H1 (cell line): ENCODE data around the gene PRICKLE3. TPM values are rescaled to one million over a fixed set of nuclear protein-coding genes. Genes with fewer than 3 reads are reported as not detected.

Source experiments
- CTCF ChIA-PET: fragments of 300-600 bp; sonication (Branson Sonifier 250); formaldehyde crosslinking; loops from one replicate; lab custom pipeline; 2021; ENCODE audit not compliant: partially characterized antibody; lab: Charles Lee
- POLR2A ChIA-PET: fragments of 300-600 bp; sonication (Branson Sonifier 250); formaldehyde crosslinking; loops from one replicate; lab custom pipeline; 2021; ENCODE audit warnings: inconsistent platforms; ENCODE audit not compliant: partially characterized antibody; lab: Charles Lee
- DNase-seq, 2 experiments: peaks; one replicate each; pipeline versions ENCODE4 v3.0.0 to v3.0.0-alpha.2; 2010 to 2022; ENCODE audit warnings: low spot score in 2 of 2, low read depth in 1 of 2, mixed read lengths in 1 of 2
- FAIRE-seq: peaks from 2 replicates; lab custom pipeline; 2011; peaks lifted over from hg19 to GRCh38; lab: Jason Lieb, UNC
- H2AFZ ChIP-seq: 2 replicates; pipeline ENCODE4 v1.8.1; 2012; ENCODE audit warnings: low read length, inconsistent platforms
- H2AK5ac ChIP-seq: 2 replicates; pipeline ENCODE4 v1.6.1; 2013; ENCODE audit warnings: low read depth, low read length
- H2BK120ac ChIP-seq: replicated peaks from 2 replicates; pipeline ENCODE3; 2013; ENCODE audit warnings: low read depth, low read length, inconsistent platforms
- H2BK12ac ChIP-seq: 2 replicates; pipeline ENCODE4 v1.6.1; 2013; ENCODE audit warnings: low read depth, low read length
- H2BK15ac ChIP-seq: 2 replicates; pipeline ENCODE4 v1.6.1; 2013; ENCODE audit warnings: low read length
- H2BK20ac ChIP-seq: 2 replicates; pipeline ENCODE4 v1.6.1; 2013; ENCODE audit warnings: low read length
- H2BK5ac ChIP-seq: 2 replicates; pipeline ENCODE4 v1.6.1; 2013; ENCODE audit warnings: low read depth, low read length
- H3K14ac ChIP-seq: 2 replicates; pipeline ENCODE4 v1.6.1; 2013; ENCODE audit warnings: inconsistent platforms; ENCODE audit not compliant: insufficient read length
- H3K18ac ChIP-seq: 2 replicates; pipeline ENCODE4 v1.6.1; 2013; ENCODE audit warnings: low read length; ENCODE audit errors: extremely low read depth
- H3K23ac ChIP-seq: 2 replicates; pipeline ENCODE4 v1.6.1; 2013; ENCODE audit warnings: inconsistent platforms; ENCODE audit not compliant: insufficient read length
- H3K23me2 ChIP-seq: 2 replicates; pipeline ENCODE4 v1.6.1; 2013; ENCODE audit warnings: low read depth, low read length
- H3K27ac ChIP-seq: 2 replicates; pipeline ENCODE4 v1.6.1; 2011; ENCODE audit warnings: low read depth, low read length, inconsistent platforms
- H3K27me3 ChIP-seq, 4 experiments: replicated peaks in 1 of 4; 1 replicate in 1 of 4; 2 replicates in 3 of 4; pipeline versions ENCODE4 v1.6.1 to v1.8.1; 2011 to 2013; ENCODE audit warnings: low read length in 3 of 4, mild to moderate bottlenecking in 3 of 4, inconsistent platforms in 2 of 4, mixed read lengths in 2 of 4, moderate library complexity in 1 of 4; ENCODE audit not compliant: control insufficient read depth in 3 of 4, insufficient read depth in 3 of 4; ENCODE audit errors: extremely low read depth in 1 of 4
- H3K36me3 ChIP-seq, 4 experiments: 2 replicates each; pipeline versions ENCODE4 v1.6.1 to v1.8.1; 2011 to 2013; ENCODE audit warnings: mild to moderate bottlenecking in 4 of 4, low read length in 3 of 4, moderate library complexity in 2 of 4, control low read depth in 1 of 4, inconsistent platforms in 1 of 4; ENCODE audit not compliant: insufficient read depth in 4 of 4, control insufficient read depth in 2 of 4
- H3K4ac ChIP-seq: replicated peaks from 2 replicates; pipeline ENCODE3; 2013; ENCODE audit warnings: low read length, low read depth, mixed read lengths, inconsistent platforms; ENCODE audit not compliant: insufficient read length
- H3K4me1 ChIP-seq, 4 experiments: replicated peaks in 1 of 4; 1 replicate in 1 of 4; 2 replicates in 3 of 4; pipeline versions ENCODE4 v1.6.1 to v1.8.1; 2011 to 2013; ENCODE audit warnings: low read length in 3 of 4, inconsistent platforms in 2 of 4, mixed read lengths in 1 of 4; ENCODE audit not compliant: insufficient read depth in 4 of 4, control insufficient read depth in 3 of 4
- H3K4me2 ChIP-seq, 2 experiments: 2 replicates each; pipeline versions ENCODE4 v1.6.1 to v1.8.1; 2011 to 2013; ENCODE audit warnings: low read depth in 2 of 2, low read length in 2 of 2, control low read depth in 1 of 2, inconsistent platforms in 1 of 2, mild to moderate bottlenecking in 1 of 2; ENCODE audit not compliant: insufficient read depth in 1 of 2
- H3K4me3 ChIP-seq, 4 experiments: fragments of 200-600, 300-600 bp in 1 of 4; sonication (generic), shearing (Covaris generic), sonication (Bioruptor Twin) in 1 of 4; 2 replicates each; pipeline versions ENCODE4 v1.5.1 to v1.8.1; 2011 to 2016; ENCODE audit warnings: low read length in 4 of 4, low read depth in 3 of 4, control low read depth in 2 of 4, inconsistent platforms in 2 of 4, mild to moderate bottlenecking in 2 of 4, mixed read lengths in 1 of 4, moderate library complexity in 1 of 4; ENCODE audit not compliant: insufficient read depth in 2 of 4; ENCODE audit errors: extremely low read depth in 1 of 4
- H3K56ac ChIP-seq: replicated peaks from 2 replicates; pipeline ENCODE3; 2013; ENCODE audit warnings: low read depth, mild to moderate bottlenecking, mixed read lengths, low read length, inconsistent platforms; ENCODE audit not compliant: insufficient read length
- H3K79me1 ChIP-seq: 2 replicates; pipeline ENCODE4 v1.6.1; 2013; ENCODE audit warnings: low read depth, low read length, control low read depth
- H3K79me2 ChIP-seq, 2 experiments: 2 replicates each; pipeline versions ENCODE4 v1.6.1 to v1.8.1; 2012 to 2013; ENCODE audit warnings: low read length in 2 of 2, mild to moderate bottlenecking in 2 of 2, inconsistent platforms in 1 of 2; ENCODE audit not compliant: insufficient read depth in 2 of 2, control insufficient read depth in 1 of 2
- H3K9ac ChIP-seq, 4 experiments: replicated peaks in 1 of 4; 1 replicate in 1 of 4; 2 replicates in 3 of 4; pipeline versions ENCODE4 v1.6.1 to v1.8.1; 2011 to 2013; ENCODE audit warnings: low read depth in 3 of 4, low read length in 3 of 4, control low read depth in 2 of 4, mild to moderate bottlenecking in 2 of 4, moderate library complexity in 2 of 4, inconsistent platforms in 1 of 4; ENCODE audit errors: extremely low read depth in 1 of 4
- H3K9me3 ChIP-seq, 2 experiments: 2 replicates each; pipeline versions ENCODE4 v1.6.1 to v1.8.1; 2012 to 2013; ENCODE audit warnings: mild to moderate bottlenecking in 2 of 2, moderate library complexity in 2 of 2, control low read depth in 1 of 2, inconsistent platforms in 1 of 2, low read depth in 1 of 2, low read length in 1 of 2, mixed read lengths in 1 of 2; ENCODE audit not compliant: insufficient read depth in 2 of 2
- H4K20me1 ChIP-seq, 2 experiments: replicated peaks in 1 of 2; 2 replicates each; pipeline versions ENCODE3 to v1.8.1; 2011 to 2013; ENCODE audit warnings: inconsistent platforms in 2 of 2, low read length in 2 of 2, mild to moderate bottlenecking in 1 of 2; ENCODE audit not compliant: insufficient read depth in 2 of 2, control insufficient read depth in 1 of 2
- H4K5ac ChIP-seq: 2 replicates; pipeline ENCODE4 v1.6.1; 2013; ENCODE audit warnings: low read length, low read depth, mixed read lengths, inconsistent platforms; ENCODE audit not compliant: insufficient read length
- H4K8ac ChIP-seq: 2 replicates; pipeline ENCODE4 v1.8.0; 2013; ENCODE audit warnings: mild to moderate bottlenecking, moderate library complexity, low read length, inconsistent platforms; ENCODE audit not compliant: insufficient read depth; ENCODE audit errors: extremely low read depth
- H4K91ac ChIP-seq: replicated peaks from 2 replicates; pipeline ENCODE3; 2013; ENCODE audit warnings: low read length, mixed read lengths, inconsistent platforms; ENCODE audit not compliant: insufficient read length
- ASH2L ChIP-seq: fragments of 200-600, 300-600 bp; sonication (generic); IDR thresholded peaks from one replicate; pipeline ENCODE4 v1.7.1; 2017; ENCODE audit warnings: low read length
- POLR2AphosphoS5 ChIP-seq: IDR thresholded peaks from 2 replicates; pipeline ENCODE4 v1.6.1; 2011; ENCODE audit warnings: low read depth, low read length
- RAD21 ChIP-seq, 2 experiments: IDR thresholded peaks in 1 of 2; conservative IDR thresholded peaks in 1 of 2; 2 replicates each; pipeline ENCODE4 v1.6.1; 2011; ENCODE audit warnings: low read depth in 2 of 2, low read length in 2 of 2, improper control_type of control experiment in 1 of 2, inconsistent platforms in 1 of 2, mild to moderate bottlenecking in 1 of 2, moderate library complexity in 1 of 2
- RBBP5 ChIP-seq: IDR thresholded peaks from 2 replicates; pipeline ENCODE4 v1.7.1; 2012; ENCODE audit warnings: low read depth, mild to moderate bottlenecking, inconsistent platforms, low read length, moderate library complexity, borderline replicate concordance
- RFX5 ChIP-seq: IDR thresholded peaks from 2 replicates; pipeline ENCODE4 v1.6.1; 2011; ENCODE audit warnings: low read depth, low read length, improper control_type of control experiment, borderline replicate concordance
- SP1 ChIP-seq: IDR thresholded peaks from 2 replicates; pipeline ENCODE4 v1.6.1; 2011; ENCODE audit warnings: low read depth, low read length
- TCF12 ChIP-seq: IDR thresholded peaks from 2 replicates; pipeline ENCODE4 v1.6.1; 2011; ENCODE audit warnings: low read depth, mild to moderate bottlenecking, low read length
- TEAD4 ChIP-seq: IDR thresholded peaks from 2 replicates; pipeline ENCODE4 v1.6.1; 2012; ENCODE audit warnings: low read depth, low read length, inconsistent platforms, mixed read lengths
- WGBS, 2 experiments: shearing (Covaris generic) in 1 of 2; methylation state at CpG; one replicate each; pipeline versions ENCODE4 v1.1.6 to v1.1.7; 2013 to 2015; ENCODE audit warnings: low lambda C conversion rate in 2 of 2, mixed read lengths in 2 of 2, inconsistent platforms in 1 of 2, low coverage in 1 of 2, missing lambda C conversion rate in 1 of 2; ENCODE audit not compliant: insufficient replicate concordance in 2 of 2, insufficient coverage in 1 of 2, insufficient read length in 1 of 2; ENCODE audit errors: extremely low coverage in 1 of 2, missing lambda C conversion rate in 1 of 2; 5-methylcytosine and 5-hydroxymethylcytosine counted together
- polyA plus RNA-seq, 7 experiments: library from polyadenylated mRNA; depleted of rRNA in 3 of 7; stranded (reverse) in 5 of 7; unstranded in 2 of 7; fragments of >200 nt in 5 of 7; fragments of 200-250 nt in 2 of 7; gene quantifications; 1 replicate in 5 of 7; 2 replicates in 1 of 7; 4 replicates in 1 of 7; pipeline versions ENCODE4 v1.2.1 to v1.2.3, GENCODE V29; 2011 to 2013; ENCODE audit warnings: missing spikeins in 2 of 7, mixed read lengths in 2 of 7
- total RNA-seq: library from RNA; stranded (reverse); fragmentation: NEBNext Ultra II Directional; extraction: Animal tissue kit (Norgen Biotek cat#: 25700); gene quantifications from 2 replicates; pipeline ENCODE4 v1.2.1, GENCODE V29; 2021
- TF ChIP-seq, protein P1 (sequence below): IDR thresholded peaks from 2 replicates; pipeline ENCODE4 v1.6.1; 2011; ENCODE audit warnings: low read depth, mild to moderate bottlenecking, low read length; ENCODE audit not compliant: insufficient read depth

The PRICKLE3 gene
- total and polyA plus RNA-seq, 2 of the 8 experiments (the other 6 are each of a cell fraction or from before 2014, with no cell fraction given): 9.1 to 10.6 TPM

DNA sequence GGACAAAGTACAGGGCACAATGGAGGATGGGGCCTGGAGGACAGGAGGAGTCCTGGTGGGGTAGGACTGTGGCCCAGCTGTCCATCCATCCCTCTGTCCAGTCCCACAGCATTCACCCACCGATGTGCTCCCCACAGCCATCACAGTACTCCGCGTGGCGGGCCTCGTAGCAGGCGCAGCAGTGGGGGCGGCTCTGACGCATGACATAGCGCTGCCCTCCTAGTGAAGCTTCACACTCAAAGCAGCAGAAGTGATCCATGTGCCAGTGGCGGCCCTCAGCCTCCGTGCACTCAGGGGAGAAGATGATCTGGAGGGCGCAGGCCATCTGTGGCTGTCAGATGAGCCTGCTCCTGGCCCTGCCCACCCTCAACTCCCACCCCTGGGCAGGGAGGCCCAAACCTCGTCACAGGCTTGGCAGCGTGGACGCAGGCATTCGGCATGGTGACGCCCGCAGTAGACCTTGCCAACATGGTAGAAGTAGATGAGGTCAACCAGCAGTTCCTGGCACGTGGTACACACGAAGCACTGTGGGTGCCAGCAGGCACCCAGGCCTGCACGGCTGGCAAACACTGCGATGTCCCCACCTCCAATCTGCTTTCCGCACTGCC, 8.2 kb downstream of the PRICKLE3 start:
- TF ChIP-seq TEAD4 (no peak), RFX5 (no peak), RBBP5 (no peak), SP1 (no peak), ASH2L (no peak), RAD21 (IDR thresholded peaks at IDR 0.05 in 1 of 2, conservative IDR thresholded peaks at IDR 0.05 in 1 of 2; ENCODE audit: low read depth in 2 of 2, low read length in 2 of 2) (no peak), TCF12 (no peak), POLR2AphosphoS5 (no peak)
- TF ChIP-seq, protein P1, sequence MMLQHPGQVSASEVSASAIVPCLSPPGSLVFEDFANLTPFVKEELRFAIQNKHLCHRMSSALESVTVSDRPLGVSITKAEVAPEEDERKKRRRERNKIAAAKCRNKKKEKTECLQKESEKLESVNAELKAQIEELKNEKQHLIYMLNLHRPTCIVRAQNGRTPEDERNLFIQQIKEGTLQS: no peak
- Histone ChIP-seq H2BK12ac (no peak overlapping the region), H3K27me3 (no peaks in the 10 kb centered on the region; a peak in 2 of 7 replicates), H3K9me3 (no peaks in the 10 kb centered on the region), H3K23ac (no peak overlapping the region), H2BK120ac (no peak overlapping the region), H3K14ac (no peak overlapping the region), H3K36me3 (peaks cover 0 to 16% (median 4%) of the 10 kb centered on the region in 4 experiments; a peak in 5 of 8 replicates), H3K27ac (no peak overlapping the region), H3K79me1 (no peaks in the 10 kb centered on the region), H3K18ac (no peak overlapping the region), H4K5ac (no peak overlapping the region), H2BK5ac (no peak overlapping the region), H3K56ac (no peak overlapping the region), H3K4me3 (no peak overlapping the region), H4K91ac (no peak overlapping the region), H4K20me1 (peaks cover 0 to 5% of the 10 kb centered on the region in 2 experiments), H3K23me2 (no peaks in the 10 kb centered on the region), H3K79me2 (no peaks in the 10 kb centered on the region), H2BK20ac (no peak overlapping the region), H3K9ac (no peak overlapping the region), H2AFZ (no peak overlapping the region), H2BK15ac (no peak overlapping the region), H2AK5ac (no peak overlapping the region), H3K4me2 (no peak overlapping the region), H3K4ac (no peak overlapping the region), H3K4me1 (no peaks in the 10 kb centered on the region), H4K8ac (no peak overlapping the region)
- FAIRE-seq: no peak
- ChIA-PET CTCF (interaction anchor here (1.5 kb wide), 1 partner anchor 35 kb away, joined by 6 read pairs; no protein-coding TSS in a partner anchor), POLR2A (interaction anchor here (1.4 kb wide), 1 partner anchor 15 kb away, joined by 3 read pairs; no protein-coding TSS in a partner anchor)
- DNase-seq: no peak
- 96% methylated on average over 11 of the region's 23 CpGs; no CpG with 5 or more reads in 1 of the 2 experiments for WGBS, 2 experiments
